ENCODE data around the gene HSD17B14. TPM values are rescaled to one million over a fixed set of nuclear protein-coding genes. Genes with fewer than 3 reads are reported as not detected.
A peak's percentile ranks its signal among the peaks of the same experiment; 100 is the strongest.
"Not testable (repeated sequence)": the region's sequence is repeated elsewhere in the genome, so short reads cannot be mapped to it uniquely, and the experiment has no call there.

HSD17B14 gene
- total RNA-seq, 1 donor from 2014 or later: 1.0 TPM

DNA sequence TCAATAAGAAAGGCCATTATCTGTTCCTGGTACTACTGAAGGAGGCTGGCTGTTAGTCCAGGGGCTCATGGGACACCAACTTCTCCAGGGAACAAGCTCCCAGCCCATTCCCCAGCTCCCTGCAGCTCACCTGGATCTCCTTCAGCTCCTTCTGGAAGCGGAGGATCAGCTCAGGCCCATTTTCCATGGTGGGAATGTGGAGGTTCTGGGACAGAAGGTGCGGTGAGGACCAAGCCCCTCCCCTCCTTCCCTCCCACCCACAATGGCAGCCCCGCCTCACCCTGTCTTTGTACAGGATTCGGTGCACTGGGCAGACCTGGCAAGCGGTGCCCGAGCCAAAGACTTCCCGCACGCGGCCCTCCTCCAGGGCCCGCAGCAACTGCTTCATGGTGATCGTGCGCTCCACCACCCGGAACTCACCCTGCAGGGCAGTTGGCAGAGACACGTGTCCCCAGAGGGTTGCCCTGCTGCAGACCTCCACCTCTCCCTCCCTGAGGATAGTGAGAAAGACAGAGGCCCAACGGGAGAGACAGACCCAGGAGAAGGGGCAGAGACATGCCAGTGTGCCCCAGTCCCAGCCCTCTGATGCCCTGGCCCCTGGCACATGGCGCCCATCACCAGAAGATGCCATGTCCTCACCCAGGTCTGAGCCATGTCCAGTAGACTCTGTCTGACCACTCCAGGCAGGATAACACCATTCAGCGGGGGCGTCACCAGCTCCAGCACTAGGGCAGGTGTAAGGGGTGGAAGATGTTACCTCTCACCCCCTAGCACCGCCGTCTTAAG lies 39.8 kb downstream of the HSD17B14 start:
- TF ChIP-seq, protein P1, sequence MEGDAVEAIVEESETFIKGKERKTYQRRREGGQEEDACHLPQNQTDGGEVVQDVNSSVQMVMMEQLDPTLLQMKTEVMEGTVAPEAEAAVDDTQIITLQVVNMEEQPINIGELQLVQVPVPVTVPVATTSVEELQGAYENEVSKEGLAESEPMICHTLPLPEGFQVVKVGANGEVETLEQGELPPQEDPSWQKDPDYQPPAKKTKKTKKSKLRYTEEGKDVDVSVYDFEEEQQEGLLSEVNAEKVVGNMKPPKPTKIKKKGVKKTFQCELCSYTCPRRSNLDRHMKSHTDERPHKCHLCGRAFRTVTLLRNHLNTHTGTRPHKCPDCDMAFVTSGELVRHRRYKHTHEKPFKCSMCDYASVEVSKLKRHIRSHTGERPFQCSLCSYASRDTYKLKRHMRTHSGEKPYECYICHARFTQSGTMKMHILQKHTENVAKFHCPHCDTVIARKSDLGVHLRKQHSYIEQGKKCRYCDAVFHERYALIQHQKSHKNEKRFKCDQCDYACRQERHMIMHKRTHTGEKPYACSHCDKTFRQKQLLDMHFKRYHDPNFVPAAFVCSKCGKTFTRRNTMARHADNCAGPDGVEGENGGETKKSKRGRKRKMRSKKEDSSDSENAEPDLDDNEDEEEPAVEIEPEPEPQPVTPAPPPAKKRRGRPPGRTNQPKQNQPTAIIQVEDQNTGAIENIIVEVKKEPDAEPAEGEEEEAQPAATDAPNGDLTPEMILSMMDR (IDR thresholded peaks at IDR 0.05; ENCODE audit: partially characterized antibody, unreplicated experiment): no peak
- no peak for DNase-seq
- Mint-ChIP-seq H3K27ac (ENCODE audit: unreplicated experiment) (no peak overlapping the region), H3K9me3 (ENCODE audit: unreplicated experiment) (no peaks in the 10 kb centered on the region), H3K36me3 (ENCODE audit: unreplicated experiment) (no peaks in the 10 kb centered on the region), H3K27me3 (ENCODE audit: unreplicated experiment) (peaks cover 1% of the 10 kb centered on the region), H3K4me3 (ENCODE audit: unreplicated experiment) (no peak overlapping the region), H3K4me1 (ENCODE audit: low read depth, unreplicated experiment) (peaks cover 3% of the 10 kb centered on the region)

DNA sequence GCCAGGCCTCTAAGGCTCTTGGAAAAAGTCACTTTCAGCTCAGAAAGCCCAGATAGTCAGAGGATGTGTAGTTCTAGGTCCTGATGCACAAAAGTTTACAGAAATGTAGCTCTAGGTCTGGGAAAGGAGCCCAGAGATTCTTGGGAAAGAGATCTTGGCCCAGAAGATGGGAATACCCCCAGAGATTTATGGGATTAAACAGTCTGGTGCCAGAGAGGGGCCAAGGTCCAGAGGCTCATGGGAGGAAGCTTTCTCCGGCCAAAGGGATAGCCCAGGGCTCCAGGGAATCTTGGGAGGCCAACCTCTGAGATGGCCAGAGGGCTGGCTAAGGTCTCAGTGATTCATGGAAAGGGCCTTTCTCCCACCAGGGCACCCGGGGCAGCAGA lies 40.6 kb downstream of the HSD17B14 start:
- Mint-ChIP-seq H3K27me3 (ENCODE audit: unreplicated experiment) (peaks cover 1% of the 10 kb centered on the region), H3K27ac (ENCODE audit: unreplicated experiment) (peak overlapping the region; percentile 97), H3K4me3 (ENCODE audit: unreplicated experiment) (peak overlapping the region; percentile 94), H3K9me3 (ENCODE audit: unreplicated experiment) (no peaks in the 10 kb centered on the region), H3K4me1 (ENCODE audit: low read depth, unreplicated experiment) (peaks cover 3% of the 10 kb centered on the region), H3K36me3 (ENCODE audit: unreplicated experiment) (no peaks in the 10 kb centered on the region)
- DNase-seq: no peak
- TF ChIP-seq, protein P1 (IDR thresholded peaks at IDR 0.05; ENCODE audit: partially characterized antibody, unreplicated experiment): no peak

DNA sequence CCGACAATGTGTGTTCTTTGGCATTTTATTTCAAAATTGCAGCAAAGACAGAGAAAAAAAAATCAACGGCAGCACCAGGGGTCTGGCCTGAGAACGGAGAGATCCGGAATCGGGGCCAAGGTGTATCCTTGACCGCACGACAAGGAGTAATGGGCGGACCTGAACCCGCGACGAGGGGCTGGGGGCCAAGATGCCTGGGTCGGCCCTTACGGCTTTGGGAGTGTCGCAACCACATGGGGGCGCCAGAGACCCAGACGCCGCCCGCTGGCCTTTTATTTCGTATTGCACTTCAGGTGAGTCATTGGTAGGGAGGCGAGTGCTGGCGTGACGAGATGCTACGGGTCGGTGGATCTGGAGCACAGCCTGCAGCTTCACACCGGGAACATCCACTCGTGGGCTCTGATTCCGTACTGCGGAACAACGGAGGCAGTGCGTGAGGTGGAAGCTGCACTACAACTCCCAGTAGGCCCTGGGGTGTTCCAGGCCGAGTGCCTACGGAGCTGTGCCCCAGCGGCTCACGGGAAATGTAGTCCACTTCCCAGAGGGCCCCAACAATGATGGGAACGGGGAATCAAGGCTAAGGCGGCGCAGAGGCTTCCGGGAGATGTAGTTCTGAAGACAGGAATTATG lies 41.1 kb downstream of the HSD17B14 start:
- Mint-ChIP-seq H3K4me1 (ENCODE audit: low read depth, unreplicated experiment) (peaks cover 3% of the 10 kb centered on the region), H3K4me3 (ENCODE audit: unreplicated experiment) (peak overlapping the region; percentile 94), H3K9me3 (ENCODE audit: unreplicated experiment) (no peaks in the 10 kb centered on the region), H3K27me3 (ENCODE audit: unreplicated experiment) (peaks cover 1% of the 10 kb centered on the region), H3K36me3 (ENCODE audit: unreplicated experiment) (no peaks in the 10 kb centered on the region), H3K27ac (ENCODE audit: unreplicated experiment) (peak overlapping the region; percentile 97)
- TF ChIP-seq, protein P1 (IDR thresholded peaks at IDR 0.05; ENCODE audit: partially characterized antibody, unreplicated experiment): peak; percentile 95
- peak; percentile 89 for DNase-seq

DNA sequence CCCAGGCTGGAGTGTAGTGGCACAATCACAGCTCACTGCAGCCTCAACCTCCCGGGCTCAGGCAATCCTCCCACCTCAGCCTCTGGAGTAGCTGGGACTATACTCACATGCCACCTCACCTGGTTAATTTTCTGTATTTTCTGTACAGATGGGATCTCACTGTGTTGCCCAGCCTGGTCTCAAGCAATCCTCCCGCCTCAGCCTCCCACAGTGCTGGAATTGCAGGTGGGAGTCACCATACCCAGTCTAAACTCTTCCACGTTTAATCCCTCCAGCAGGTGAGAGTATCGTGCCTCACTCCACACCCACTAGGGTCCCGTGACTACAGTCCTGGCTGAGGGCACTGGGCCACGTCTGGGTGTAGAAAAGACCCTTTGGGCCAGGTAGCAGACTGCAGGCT lies 42.0 kb downstream of the HSD17B14 start:
- Mint-ChIP-seq H3K36me3 (ENCODE audit: unreplicated experiment) (no peaks in the 10 kb centered on the region), H3K9me3 (ENCODE audit: unreplicated experiment) (no peaks in the 10 kb centered on the region), H3K4me1 (ENCODE audit: low read depth, unreplicated experiment) (peaks cover 3% of the 10 kb centered on the region), H3K27me3 (ENCODE audit: unreplicated experiment) (no peaks in the 10 kb centered on the region), H3K27ac (ENCODE audit: unreplicated experiment) (no peak overlapping the region), H3K4me3 (ENCODE audit: unreplicated experiment) (peak overlapping the region; percentile 94)
- DNase-seq: no peak
- TF ChIP-seq, protein P1 (IDR thresholded peaks at IDR 0.05; ENCODE audit: partially characterized antibody, unreplicated experiment): no peak

DNA sequence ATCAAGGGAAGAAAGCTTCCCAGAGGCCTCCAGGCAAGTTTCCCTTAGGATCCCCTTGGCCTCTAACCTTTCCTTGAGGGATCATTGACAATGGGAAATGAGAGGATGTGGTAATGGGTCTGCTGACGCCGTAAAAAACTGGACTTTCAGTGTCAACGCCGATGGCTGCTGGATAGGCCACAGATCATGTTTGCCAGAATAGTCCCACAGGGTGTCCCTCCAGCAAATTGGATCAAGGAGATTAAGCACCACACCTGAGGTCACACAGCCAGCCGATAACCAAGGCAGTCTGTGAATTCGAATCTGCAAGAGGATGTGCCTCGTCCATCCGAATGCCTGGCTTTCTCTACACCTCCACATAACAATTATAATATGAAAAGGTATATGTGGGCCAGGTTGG lies 43.0 kb downstream of the HSD17B14 start:
- Mint-ChIP-seq H3K27ac (ENCODE audit: unreplicated experiment) (no peak overlapping the region), H3K36me3 (ENCODE audit: unreplicated experiment) (no peaks in the 10 kb centered on the region), H3K9me3 (ENCODE audit: unreplicated experiment) (no peaks in the 10 kb centered on the region), H3K4me1 (ENCODE audit: low read depth, unreplicated experiment) (peaks cover 3% of the 10 kb centered on the region), H3K4me3 (ENCODE audit: unreplicated experiment) (no peak overlapping the region), H3K27me3 (ENCODE audit: unreplicated experiment) (no peaks in the 10 kb centered on the region)
- no peak for DNase-seq
- TF ChIP-seq, protein P1 (IDR thresholded peaks at IDR 0.05; ENCODE audit: partially characterized antibody, unreplicated experiment): no peak

DNA sequence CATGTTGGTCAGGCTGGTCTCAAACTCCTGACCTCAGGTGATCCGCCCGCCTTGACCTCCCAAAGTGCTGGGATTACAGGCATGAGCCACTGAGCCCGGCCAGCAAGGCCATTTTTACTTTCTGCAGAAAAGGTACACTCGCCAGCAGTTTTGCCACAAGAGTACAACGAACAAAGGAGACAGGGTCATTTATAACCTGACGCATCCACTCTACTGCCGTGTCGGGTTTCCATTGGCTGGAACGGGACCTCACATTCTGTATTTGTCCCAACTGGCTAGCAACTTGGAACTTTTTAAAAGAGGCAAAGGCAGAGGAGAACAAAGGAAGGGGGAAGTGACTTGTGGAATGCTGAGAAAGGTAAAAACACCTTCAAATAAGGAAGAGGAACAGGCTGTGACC lies 49.0 kb downstream of the HSD17B14 start:
- not testable (repeated sequence) for H3K27ac Mint-ChIP-seq (ENCODE audit: unreplicated experiment); H3K4me3 Mint-ChIP-seq (ENCODE audit: unreplicated experiment); DNase-seq; H3K4me1 Mint-ChIP-seq (ENCODE audit: low read depth, unreplicated experiment); H3K36me3 Mint-ChIP-seq (ENCODE audit: unreplicated experiment); H3K27me3 Mint-ChIP-seq (ENCODE audit: unreplicated experiment); H3K9me3 Mint-ChIP-seq (ENCODE audit: unreplicated experiment)

DNA sequence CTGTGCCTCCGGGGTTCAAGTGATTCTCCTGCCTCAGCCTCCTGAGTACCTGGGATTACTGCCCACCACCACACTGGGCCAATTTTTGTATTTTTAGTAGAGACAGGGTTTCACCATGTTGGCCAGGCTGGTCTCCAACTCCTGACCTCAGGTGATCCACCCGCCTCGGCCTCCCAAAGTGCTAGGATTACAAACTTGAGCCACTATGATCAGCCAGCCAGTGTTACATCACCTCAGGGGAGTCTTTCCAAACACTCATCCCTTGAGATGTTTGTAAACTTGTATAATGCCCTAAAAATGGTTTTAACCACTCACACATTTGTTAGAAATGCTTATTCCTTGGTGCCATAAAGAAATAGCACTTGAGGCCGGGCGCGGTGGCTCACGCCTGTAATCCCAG lies 49.9 kb downstream of the HSD17B14 start:
- not testable (repeated sequence) for H3K27me3 Mint-ChIP-seq (ENCODE audit: unreplicated experiment); H3K9me3 Mint-ChIP-seq (ENCODE audit: unreplicated experiment); DNase-seq; H3K4me1 Mint-ChIP-seq (ENCODE audit: low read depth, unreplicated experiment); H3K36me3 Mint-ChIP-seq (ENCODE audit: unreplicated experiment); H3K4me3 Mint-ChIP-seq (ENCODE audit: unreplicated experiment); H3K27ac Mint-ChIP-seq (ENCODE audit: unreplicated experiment)

All from glutamatergic neuron (in vitro differentiated cells).